Liver (tissue), 9 donors: ENCODE data around the gene NAP1L1. TPM values are rescaled to one million over a fixed set of nuclear protein-coding genes. Genes with fewer than 3 reads are reported as not detected.

ENCODE experiments used
- DNase-seq: peaks from one replicate; pipeline ENCODE4 v3.0.0-alpha.2; 2017; ENCODE audit warnings: low spot score
- H3K27ac ChIP-seq, 2 donors: one replicate each; pipeline ENCODE4 v1.7.0; 2013; ENCODE audit warnings: inconsistent platforms in 2 of 2, low read length in 2 of 2, control low read depth in 1 of 2, low read depth in 1 of 2, mild to moderate bottlenecking in 1 of 2
- H3K27me3 ChIP-seq, 4 donors: one replicate each; pipeline versions ENCODE4 v1.6.1 to v1.7.0; 2013; ENCODE audit warnings: low read length in 3 of 4, inconsistent platforms in 1 of 4, mild to moderate bottlenecking in 1 of 4, moderate library complexity in 1 of 4; ENCODE audit not compliant: control insufficient read depth in 4 of 4, insufficient read depth in 4 of 4
- H3K36me3 ChIP-seq, 4 donors: one replicate each; pipeline versions ENCODE4 v1.6.1 to v1.7.0; 2013; ENCODE audit warnings: low read length in 3 of 4, mild to moderate bottlenecking in 3 of 4, low read depth in 1 of 4, moderate library complexity in 1 of 4; ENCODE audit not compliant: control insufficient read depth in 4 of 4, insufficient read depth in 3 of 4
- H3K4me1 ChIP-seq, 4 donors: one replicate each; pipeline versions ENCODE4 v1.6.1 to v1.7.0; 2013; ENCODE audit warnings: low read length in 3 of 4, mild to moderate bottlenecking in 3 of 4, moderate library complexity in 1 of 4; ENCODE audit not compliant: control insufficient read depth in 4 of 4, insufficient read depth in 4 of 4
- H3K4me3 ChIP-seq, 3 donors: one replicate each; pipeline versions ENCODE4 v1.6.1 to v1.7.0; 2013; ENCODE audit warnings: low read length in 3 of 3, control low read depth in 1 of 3, low read depth in 1 of 3, mild to moderate bottlenecking in 1 of 3
- H3K9ac ChIP-seq, 2 donors: one replicate each; pipeline ENCODE4 v1.7.0; 2013; ENCODE audit warnings: low read length in 2 of 2, mild to moderate bottlenecking in 2 of 2, moderate library complexity in 2 of 2, control low read depth in 1 of 2, low read depth in 1 of 2
- H3K9me3 ChIP-seq, 4 donors: one replicate each; pipeline versions ENCODE4 v1.6.1 to v1.7.0; 2013; ENCODE audit warnings: low read length in 3 of 4; ENCODE audit not compliant: control insufficient read depth in 4 of 4
- ATF3 ChIP-seq: IDR thresholded peaks from 2 replicates; pipeline ENCODE4 v1.6.1; 2016; ENCODE audit warnings: antibody characterized with exemption
- CTCF ChIP-seq: fragments of 150-350 bp; IDR thresholded peaks from 2 replicates; pipeline ENCODE4 v1.5.1; 2017; ENCODE audit warnings: improper control_type of control experiment, low read depth, low read length; ENCODE audit not compliant: missing input control
- EGR1 ChIP-seq, 2 donors: IDR thresholded peaks; 2 replicates each; pipeline ENCODE4 v1.6.1; 2016 to 2018; ENCODE audit warnings: antibody characterized with exemption in 2 of 2, low read depth in 2 of 2
- FOXA1 ChIP-seq: IDR thresholded peaks from 2 replicates; pipeline ENCODE4 v1.6.1; 2016; ENCODE audit warnings: antibody characterized with exemption
- FOXA2 ChIP-seq: IDR thresholded peaks from 2 replicates; pipeline ENCODE4 v1.6.1; 2016; ENCODE audit warnings: antibody characterized with exemption
- GABPA ChIP-seq, 2 donors: IDR thresholded peaks in 1 of 2; conservative IDR thresholded peaks in 1 of 2; 2 replicates each; pipeline ENCODE4 v1.6.1; 2016; ENCODE audit warnings: antibody characterized with exemption in 2 of 2, mild to moderate bottlenecking in 1 of 2, moderate library complexity in 1 of 2
- HNF4A ChIP-seq, 2 donors: conservative IDR thresholded peaks; 2 replicates each; pipeline ENCODE4 v1.6.1; 2016; ENCODE audit warnings: antibody characterized with exemption in 2 of 2, mild to moderate bottlenecking in 2 of 2
- HNF4G ChIP-seq: IDR thresholded peaks from 2 replicates; pipeline ENCODE4 v1.6.1; 2016; ENCODE audit warnings: antibody characterized with exemption
- JUND ChIP-seq, 2 donors: IDR thresholded peaks; 2 replicates each; pipeline ENCODE4 v1.6.1; 2016; ENCODE audit warnings: antibody characterized with exemption in 2 of 2
- NR2F2 ChIP-seq: IDR thresholded peaks from 2 replicates; pipeline ENCODE4 v1.6.1; 2016; ENCODE audit warnings: antibody characterized with exemption
- RAD21 ChIP-seq, 2 donors: IDR thresholded peaks; 2 replicates each; pipeline ENCODE4 v1.6.1; 2016; ENCODE audit warnings: antibody characterized with exemption in 2 of 2, mild to moderate bottlenecking in 2 of 2
- REST ChIP-seq: IDR thresholded peaks from 2 replicates; pipeline ENCODE4 v1.6.1; 2016; ENCODE audit warnings: antibody characterized with exemption, mild to moderate bottlenecking
- RXRA ChIP-seq, 2 donors: IDR thresholded peaks; 2 replicates each; pipeline ENCODE4 v1.6.1; 2017 to 2018; ENCODE audit warnings: antibody characterized with exemption in 2 of 2, mild to moderate bottlenecking in 1 of 2
- SP1 ChIP-seq: IDR thresholded peaks from 2 replicates; pipeline ENCODE4 v1.6.1; 2018; ENCODE audit warnings: antibody characterized with exemption, mild to moderate bottlenecking
- TAF1 ChIP-seq: conservative IDR thresholded peaks from 2 replicates; pipeline ENCODE4 v1.6.1; 2016; ENCODE audit warnings: antibody characterized with exemption, mild to moderate bottlenecking
- YY1 ChIP-seq: IDR thresholded peaks from 2 replicates; pipeline ENCODE4 v1.6.1; 2016; ENCODE audit warnings: antibody characterized with exemption, mild to moderate bottlenecking
- WGBS: extraction: QIAGEN DNeasy Blood & Tissue Kit; methylation state at CpG from one replicate; pipeline ENCODE4 v1.1.7; 2013; 5-methylcytosine and 5-hydroxymethylcytosine counted together
- polyA plus RNA-seq, 2 donors: library from polyadenylated mRNA; stranded (reverse) in 1 of 2; unstranded in 1 of 2; fragments of 200-250 nt in 1 of 2; fragments of >200 nt in 1 of 2; fragmentation: Nextera tagmentation in 1 of 2; extraction: Ambion mirVana in 1 of 2; gene quantifications; one replicate each; pipeline versions ENCODE4 v1.2.1 to v1.2.3, GENCODE V29; 2013 to 2015
- total RNA-seq, 2 donors: library from RNA; depleted of rRNA; stranded (reverse); fragments of >200 nt; gene quantifications; one replicate each; pipeline ENCODE4 v1.2.3, GENCODE V29; 2014
- TF ChIP-seq, protein P1 (sequence below): IDR thresholded peaks from 2 replicates; pipeline ENCODE4 v1.6.1; 2016; ENCODE audit warnings: antibody characterized with exemption
- TF ChIP-seq, protein P2 (sequence below): IDR thresholded peaks from 2 replicates; pipeline ENCODE4 v1.6.1; 2016; ENCODE audit warnings: antibody characterized with exemption
- donor health status: healthy.
- donor health status: healthy.
- donor health status: healthy.
- donor health status: healthy.
- donor health status: healthy.

The NAP1L1 gene
- total and polyA plus RNA-seq, 4 donors: 36.6 to 74.7 (median 42.4) TPM

GRCh38 chr12:76006028-76006925 lies 78.2 kb downstream of the NAP1L1 start:
- no peaks in the 10 kb centered on the region for H3K36me3 ChIP-seq
- H3K27ac ChIP-seq: no peak overlapping the region
- DNase-seq: no peak
- H3K9ac ChIP-seq: no peak overlapping the region
- no peak overlapping the region for H3K4me3 ChIP-seq
- no peaks in the 10 kb centered on the region for H3K27me3 ChIP-seq
- WGBS: 94% methylated on average over 9 of the region's 9 CpGs
- TF ChIP-seq, protein P1, sequence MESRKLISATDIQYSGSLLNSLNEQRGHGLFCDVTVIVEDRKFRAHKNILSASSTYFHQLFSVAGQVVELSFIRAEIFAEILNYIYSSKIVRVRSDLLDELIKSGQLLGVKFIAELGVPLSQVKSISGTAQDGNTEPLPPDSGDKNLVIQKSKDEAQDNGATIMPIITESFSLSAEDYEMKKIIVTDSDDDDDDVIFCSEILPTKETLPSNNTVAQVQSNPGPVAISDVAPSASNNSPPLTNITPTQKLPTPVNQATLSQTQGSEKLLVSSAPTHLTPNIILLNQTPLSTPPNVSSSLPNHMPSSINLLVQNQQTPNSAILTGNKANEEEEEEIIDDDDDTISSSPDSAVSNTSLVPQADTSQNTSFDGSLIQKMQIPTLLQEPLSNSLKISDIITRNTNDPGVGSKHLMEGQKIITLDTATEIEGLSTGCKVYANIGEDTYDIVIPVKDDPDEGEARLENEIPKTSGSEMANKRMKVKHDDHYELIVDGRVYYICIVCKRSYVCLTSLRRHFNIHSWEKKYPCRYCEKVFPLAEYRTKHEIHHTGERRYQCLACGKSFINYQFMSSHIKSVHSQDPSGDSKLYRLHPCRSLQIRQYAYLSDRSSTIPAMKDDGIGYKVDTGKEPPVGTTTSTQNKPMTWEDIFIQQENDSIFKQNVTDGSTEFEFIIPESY: no peak
- TF ChIP-seq EGR1 (IDR thresholded peaks at IDR 0.05; ENCODE audit: low read depth in 2 of 2): no peak
- TF ChIP-seq HNF4G: no peak
- TF ChIP-seq REST: no peak
- TF ChIP-seq FOXA2: no peak
- TF ChIP-seq RXRA (IDR thresholded peaks at IDR 0.05): no peak
- no peak for TF ChIP-seq HNF4A (conservative IDR thresholded peaks at IDR 0.05)
- no peak for TF ChIP-seq RAD21 (IDR thresholded peaks at IDR 0.05)
- no peak for TF ChIP-seq ATF3
- TF ChIP-seq JUND (IDR thresholded peaks at IDR 0.05): no peak
- no peak for TF ChIP-seq CTCF
- TF ChIP-seq TAF1: no peak
- no peak for TF ChIP-seq NR2F2
- TF ChIP-seq GABPA (IDR thresholded peaks at IDR 0.05 in 1 of 2, conservative IDR thresholded peaks at IDR 0.05 in 1 of 2): no peak
- no peak for TF ChIP-seq FOXA1
- TF ChIP-seq SP1: no peak
- TF ChIP-seq, protein P2, sequence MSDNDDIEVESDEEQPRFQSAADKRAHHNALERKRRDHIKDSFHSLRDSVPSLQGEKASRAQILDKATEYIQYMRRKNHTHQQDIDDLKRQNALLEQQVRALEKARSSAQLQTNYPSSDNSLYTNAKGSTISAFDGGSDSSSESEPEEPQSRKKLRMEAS: no peak
- TF ChIP-seq YY1: no peak
- H3K9me3 ChIP-seq: peaks cover 0 to 2% (median 0%) of the 10 kb centered on the region in 4 donors
- H3K4me1 ChIP-seq: no peaks in the 10 kb centered on the region
